HG03159 (cell line): ENCODE results near the gene SPTLC1.
"Not testable (repeated sequence)": the region's sequence is repeated elsewhere in the genome, so short reads cannot be mapped to it uniquely, and the experiment has no call there.

ENCODE experiments used
- ATAC-seq: cut with Tn5 transposase; IDR thresholded peaks from one replicate; pipeline ENCODE4 v1.9.1; 2021; ENCODE audit warnings: mild to moderate bottlenecking, moderate library complexity; ENCODE audit not compliant: unreplicated experiment

The SPTLC1 gene, protein sequence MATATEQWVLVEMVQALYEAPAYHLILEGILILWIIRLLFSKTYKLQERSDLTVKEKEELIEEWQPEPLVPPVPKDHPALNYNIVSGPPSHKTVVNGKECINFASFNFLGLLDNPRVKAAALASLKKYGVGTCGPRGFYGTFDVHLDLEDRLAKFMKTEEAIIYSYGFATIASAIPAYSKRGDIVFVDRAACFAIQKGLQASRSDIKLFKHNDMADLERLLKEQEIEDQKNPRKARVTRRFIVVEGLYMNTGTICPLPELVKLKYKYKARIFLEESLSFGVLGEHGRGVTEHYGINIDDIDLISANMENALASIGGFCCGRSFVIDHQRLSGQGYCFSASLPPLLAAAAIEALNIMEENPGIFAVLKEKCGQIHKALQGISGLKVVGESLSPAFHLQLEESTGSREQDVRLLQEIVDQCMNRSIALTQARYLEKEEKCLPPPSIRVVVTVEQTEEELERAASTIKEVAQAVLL

DNA sequence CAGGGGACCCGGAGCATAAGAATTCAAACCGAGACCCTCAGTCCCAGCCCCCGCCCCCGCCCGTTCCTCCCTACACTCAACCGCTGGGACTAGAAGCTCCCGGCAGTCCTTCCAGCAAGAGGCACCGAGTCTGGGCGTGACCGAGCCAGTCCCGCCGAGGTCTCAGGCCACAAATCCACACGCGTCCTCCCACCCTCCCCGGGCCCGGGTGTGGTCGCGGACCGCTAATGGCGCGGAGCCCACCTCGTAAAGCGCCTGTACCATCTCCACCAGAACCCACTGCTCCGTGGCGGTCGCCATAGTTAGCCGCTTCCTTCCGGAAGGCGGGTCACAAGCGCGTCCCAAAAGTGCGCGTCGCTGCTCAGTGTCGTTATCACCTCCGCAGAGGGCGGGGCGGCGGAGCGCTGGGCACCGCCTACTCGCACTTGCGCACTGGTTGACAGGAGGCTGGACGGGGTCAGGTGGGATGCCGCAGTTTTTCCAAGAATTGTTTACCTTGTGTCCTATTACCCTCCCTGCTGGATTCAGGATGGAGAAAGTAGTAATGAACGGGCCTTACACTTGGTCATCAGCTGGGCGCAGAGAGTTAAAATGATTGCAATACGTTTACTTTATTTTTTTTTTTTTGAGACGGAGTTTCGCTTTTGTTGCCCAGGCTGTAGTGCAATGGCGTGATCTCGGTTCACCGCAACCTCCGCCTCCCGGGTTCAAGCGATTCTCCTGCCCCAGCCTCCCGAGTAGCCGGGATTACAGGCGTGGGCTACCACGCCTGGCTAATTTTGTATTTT is at the start of gene SPTLC1:
SPTLC1 (minus strand) TSS at position 343 of the 788 bp plus-strand sequence; CDS start at position 300, 43 bp downstream.
- ATAC-seq, result peak; percentile 96

DNA sequence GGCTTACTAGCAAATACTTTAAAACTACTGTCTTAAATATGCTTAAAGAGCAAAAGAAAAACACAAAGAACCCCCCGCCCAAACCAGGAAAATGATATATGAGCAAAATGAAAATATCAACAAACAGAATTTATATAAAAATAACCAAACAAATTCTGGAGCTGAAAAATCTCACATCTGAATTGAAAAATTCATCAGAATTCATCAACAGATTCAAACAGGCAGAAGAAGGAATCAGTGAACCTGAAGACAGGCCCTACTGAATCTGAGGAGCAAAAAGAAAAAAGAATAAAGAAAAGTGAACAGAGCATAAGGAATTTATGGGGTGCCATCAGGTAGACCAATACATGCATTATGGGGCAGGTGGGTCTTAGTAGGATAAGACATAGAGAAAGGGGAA is 49.8 kb upstream of the SPTLC1 start:
- ATAC-seq, result no peak

DNA sequence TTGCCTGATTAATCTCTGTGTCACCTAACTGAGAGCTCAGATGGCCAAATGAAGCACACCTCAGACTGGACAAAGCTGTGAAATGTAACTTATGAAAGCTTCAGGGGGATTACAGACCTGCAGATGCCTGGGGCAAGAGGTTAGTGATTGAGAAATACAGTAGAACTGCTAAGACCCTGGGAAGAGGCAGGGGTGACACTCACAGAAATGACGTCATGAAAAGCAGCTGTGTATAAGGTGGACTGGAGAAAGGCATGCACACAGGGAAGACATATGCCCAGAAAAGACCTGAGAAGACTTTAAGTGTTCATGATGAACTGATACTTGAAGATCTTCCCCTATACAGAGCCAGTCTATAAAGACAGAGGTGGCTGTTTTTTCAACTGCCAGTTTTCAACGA is 49.3 kb upstream of the SPTLC1 start:
- no peak for ATAC-seq

DNA sequence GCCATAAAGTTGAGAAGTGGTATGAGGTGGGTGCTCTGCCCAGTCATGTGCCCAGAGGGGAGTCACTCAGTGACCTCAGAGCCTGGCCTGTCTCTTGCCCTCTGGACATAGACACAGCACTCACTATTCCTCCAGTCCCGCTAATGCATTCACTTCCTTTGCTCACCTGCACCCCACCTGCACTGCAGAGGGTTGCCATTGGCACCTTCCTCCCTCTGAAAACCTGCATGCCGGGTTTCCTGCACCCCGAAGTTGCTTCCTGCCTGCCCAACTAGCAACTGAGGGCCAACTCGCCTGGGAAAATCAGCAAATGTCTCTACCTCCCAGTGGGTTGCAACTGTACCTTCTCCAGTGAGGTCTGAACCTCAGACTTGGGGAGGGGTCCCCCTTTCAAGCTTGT is 48.1 kb upstream of the SPTLC1 start:
- no peak for ATAC-seq

DNA sequence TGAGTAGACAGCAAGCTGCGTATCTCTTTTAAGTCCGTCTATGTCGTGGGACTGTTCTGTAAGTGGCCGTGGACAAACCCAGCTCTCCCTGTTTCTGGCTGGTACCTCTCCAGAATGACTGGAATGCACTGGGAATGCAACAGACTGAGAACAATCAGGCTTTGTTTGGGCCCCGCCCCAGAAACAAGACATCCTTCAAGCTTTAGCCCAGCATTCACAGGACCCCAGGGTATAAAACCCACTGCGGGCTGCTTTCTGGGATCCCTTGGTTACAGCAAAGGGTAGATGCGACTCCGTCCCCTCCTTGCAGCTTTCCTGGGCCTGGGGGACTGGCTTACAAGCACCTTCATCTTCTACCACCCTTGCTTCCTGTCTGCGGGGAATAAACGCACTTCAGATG is 45.6 kb upstream of the SPTLC1 start:
- ATAC-seq, result no peak

DNA sequence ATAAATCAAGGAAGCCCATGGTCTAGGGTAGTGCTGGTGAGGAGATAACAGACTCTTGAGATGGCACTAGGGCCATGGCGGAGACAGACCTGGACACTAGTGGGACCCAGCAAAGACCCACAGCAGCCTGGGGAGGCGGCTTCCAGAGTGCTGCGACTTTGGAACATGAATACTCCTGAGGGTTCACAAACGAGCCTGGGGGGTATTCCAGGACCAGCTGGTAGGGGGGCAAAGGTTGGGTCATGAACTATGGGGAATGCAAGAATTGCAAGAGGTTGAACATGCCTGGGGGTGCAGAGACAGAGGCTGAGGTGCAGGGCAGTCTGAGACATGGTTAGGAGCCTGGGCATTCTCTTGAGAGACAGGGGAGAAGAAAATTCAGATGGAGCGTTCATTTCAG is 43.8 kb upstream of the SPTLC1 start:
- no peak for ATAC-seq

DNA sequence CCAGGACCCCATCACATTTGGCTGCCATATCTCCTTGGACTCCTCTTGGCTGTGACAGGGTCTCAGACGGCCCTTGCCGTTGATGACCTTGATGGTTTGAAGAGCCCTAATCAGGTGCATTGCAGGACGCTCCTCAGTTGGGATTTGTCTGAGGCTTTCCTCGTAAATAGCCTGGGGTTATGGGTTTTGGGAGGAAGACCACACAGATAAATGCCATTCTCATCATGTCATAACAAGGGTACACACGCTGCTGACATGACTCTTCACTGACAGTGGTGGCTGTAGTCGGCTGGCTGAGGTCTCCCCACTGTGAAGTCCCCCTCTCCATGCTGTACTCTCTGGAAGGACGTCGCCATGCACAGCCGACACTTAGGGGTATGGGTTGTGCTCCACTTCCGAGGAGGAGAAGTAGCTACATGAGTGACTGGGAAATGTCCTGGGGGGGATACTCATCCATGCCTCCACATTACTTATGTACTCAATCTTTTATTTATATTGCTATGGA is 42.9 kb upstream of the SPTLC1 start:
- ATAC-seq, result no peak

DNA sequence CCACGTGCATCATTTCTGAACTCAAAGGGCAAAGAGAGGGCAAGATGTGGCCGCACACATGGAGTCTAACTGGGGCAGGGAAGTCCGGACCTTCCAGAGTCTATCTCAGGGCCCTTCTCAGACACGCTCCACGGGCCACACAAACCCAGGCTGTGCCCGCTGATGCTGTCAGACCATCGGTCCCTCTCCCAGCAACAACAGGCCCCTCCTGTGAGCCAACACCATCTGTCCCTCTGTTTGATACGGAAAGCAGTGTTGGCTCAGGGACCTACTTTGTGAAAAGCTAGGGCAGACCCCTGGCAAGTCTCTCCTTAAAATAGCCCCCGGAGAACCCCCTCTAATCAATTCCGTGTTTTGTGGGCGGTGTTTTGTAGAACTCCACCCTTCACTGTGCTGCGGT is 40.5 kb upstream of the SPTLC1 start:
- not testable (repeated sequence) for ATAC-seq

DNA sequence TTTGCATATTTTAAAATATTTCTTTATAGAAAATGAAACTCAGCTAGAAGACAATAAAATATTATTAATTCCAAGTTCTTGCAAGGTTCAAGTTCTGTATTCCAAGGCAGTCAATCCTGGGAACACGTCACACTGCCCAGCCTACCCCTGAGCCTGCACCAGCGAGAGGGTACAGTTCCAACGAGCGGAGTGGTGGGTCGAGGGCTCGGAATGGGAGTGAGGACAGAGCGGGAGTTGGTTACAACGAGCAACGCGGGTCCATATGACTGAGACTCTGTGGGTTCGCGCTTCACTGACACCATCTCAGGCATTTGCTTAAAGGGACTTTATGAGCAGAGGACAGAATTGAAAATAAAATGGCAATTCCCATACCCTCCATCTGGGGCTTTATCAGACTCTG is 40.0 kb upstream of the SPTLC1 start:
- no peak for ATAC-seq

DNA sequence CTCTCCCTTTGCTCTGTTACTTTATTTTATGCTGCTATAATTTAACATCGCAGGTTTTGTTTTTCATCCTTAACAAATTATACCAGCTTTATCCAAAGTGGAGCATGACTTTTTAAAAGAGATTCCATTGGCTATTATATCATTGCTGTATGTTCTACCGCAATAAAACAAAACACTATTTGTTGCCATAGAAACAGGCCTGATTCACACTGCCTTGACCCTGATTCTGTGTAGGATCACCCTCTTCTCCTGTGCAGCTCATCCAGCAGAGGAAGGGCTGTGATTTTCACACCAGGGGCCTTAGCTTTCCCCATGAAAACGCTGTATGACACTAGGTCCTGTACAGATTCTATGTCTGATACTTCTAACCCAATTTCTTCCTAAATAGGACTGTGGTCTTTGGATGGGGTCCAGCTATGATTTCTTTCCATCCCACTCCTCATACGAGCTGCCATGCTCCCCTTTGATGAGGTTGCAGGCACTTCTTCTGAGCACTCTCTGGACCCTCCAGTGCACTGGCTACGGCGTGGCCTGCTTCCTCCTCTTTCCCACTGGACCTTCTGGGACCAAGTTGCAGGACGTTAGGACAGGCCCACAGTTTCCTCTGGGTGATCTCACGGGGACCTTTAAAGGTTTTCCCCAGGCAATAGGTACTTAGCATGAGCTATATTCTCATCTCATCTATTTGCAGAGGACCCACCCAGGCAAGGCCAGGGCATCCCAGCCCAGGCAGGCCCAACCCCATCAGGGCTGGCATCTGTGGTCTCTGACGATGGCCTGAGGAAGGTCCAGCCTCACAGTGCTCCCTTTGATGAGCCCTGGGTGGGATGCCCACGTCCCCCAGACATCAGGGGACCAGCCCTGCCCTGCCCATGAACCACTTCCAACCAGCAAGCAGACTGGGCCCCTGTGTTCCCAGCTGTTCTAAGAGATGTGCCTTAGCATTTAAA is 38.5 kb upstream of the SPTLC1 start:
- not testable (repeated sequence) for ATAC-seq

DNA sequence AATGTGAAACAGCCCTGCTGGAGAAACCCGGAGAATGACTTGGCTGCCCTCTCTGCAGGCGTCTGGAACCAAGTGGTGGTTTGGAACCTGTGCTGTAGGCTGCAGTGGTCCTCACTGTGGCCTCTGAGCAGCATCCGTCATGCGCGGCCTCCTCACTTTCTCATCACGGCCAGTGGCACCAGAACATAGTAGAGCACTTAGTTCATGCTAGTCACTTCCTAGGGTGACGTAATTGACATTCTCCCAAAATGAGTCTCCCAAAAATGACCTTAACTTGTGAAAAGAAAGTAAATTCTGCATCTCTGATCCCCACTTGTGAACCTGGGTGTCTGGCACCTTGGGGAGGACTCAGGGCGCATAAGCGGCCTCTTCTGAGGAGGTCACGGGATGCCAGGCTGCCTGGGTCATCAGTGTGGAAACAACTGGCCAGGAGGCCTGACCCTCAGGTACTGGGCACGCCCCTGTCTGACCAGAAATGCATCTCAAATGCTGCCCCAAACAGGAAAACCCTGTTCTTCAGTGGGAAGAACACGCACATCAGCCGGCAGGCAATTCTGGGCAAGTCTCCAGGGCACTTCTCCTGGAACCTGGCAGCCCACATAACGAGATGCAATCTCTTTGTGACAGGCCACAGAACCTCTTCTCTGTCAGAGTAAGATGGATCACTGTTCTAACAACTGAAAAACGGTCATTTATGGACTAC is 36.6 kb upstream of the SPTLC1 start:
- ATAC-seq, result no peak

DNA sequence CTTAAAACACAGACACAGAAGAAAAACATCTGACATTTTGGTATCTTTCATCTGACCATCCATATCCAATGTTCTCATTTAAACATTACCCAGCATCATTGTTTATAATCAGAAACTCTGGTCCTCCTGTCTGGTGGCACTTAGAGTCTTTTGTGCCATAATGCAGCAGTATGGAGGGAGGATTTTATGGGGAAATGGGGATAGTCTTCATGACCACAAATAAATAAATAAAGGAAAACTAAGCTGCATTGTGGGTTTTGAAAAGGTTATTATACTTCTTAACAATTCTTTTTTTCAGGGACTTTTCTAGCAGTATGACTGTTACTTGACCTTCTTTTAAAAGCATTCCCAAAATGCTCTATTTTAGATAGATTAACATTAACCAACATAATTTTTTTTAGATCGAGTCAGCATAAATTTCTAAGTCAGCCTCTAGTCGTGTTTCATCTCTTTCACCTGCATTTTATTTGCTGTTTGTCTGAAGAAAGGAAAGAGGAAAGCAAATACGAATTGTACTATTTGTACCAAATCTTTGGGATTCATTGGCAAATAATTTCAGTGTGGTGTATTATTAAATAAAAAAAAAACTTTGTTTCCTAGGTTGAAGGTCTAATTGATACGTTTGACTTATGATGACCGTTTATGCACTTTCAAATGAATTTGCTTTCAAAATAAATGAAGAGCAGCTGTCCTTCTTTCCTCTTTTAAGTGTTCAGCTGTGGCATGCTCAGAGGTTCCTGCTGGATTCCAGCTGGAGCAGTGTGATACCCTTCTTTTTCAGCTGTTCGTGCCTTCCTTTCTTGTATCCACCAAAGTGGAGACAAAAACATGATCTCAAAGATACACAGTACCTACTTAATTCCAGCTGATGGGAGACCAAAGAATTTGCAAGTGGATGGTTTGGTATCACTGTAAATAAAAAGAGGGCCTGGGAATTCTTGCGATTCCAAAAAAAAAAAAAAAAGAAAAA is 35.6 kb upstream of the SPTLC1 start:
- ATAC-seq, result not testable (repeated sequence)

DNA sequence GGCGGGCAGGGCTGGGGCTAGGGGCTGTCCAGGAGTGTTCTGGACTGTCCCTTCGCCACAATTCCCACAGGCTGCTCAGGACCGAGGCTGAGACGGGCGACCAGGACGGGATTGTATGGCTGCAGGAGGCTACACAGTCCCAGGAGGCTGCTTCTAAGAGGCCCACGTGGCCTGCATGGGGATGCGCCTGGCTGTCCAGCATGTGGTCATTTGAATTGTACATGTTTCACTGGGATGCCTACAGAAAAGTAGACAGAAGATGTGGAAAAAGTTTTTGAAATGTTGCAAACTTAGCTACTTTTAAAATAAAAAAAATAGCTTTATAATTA is 32.6 kb upstream of the SPTLC1 start:
- no peak for ATAC-seq

DNA sequence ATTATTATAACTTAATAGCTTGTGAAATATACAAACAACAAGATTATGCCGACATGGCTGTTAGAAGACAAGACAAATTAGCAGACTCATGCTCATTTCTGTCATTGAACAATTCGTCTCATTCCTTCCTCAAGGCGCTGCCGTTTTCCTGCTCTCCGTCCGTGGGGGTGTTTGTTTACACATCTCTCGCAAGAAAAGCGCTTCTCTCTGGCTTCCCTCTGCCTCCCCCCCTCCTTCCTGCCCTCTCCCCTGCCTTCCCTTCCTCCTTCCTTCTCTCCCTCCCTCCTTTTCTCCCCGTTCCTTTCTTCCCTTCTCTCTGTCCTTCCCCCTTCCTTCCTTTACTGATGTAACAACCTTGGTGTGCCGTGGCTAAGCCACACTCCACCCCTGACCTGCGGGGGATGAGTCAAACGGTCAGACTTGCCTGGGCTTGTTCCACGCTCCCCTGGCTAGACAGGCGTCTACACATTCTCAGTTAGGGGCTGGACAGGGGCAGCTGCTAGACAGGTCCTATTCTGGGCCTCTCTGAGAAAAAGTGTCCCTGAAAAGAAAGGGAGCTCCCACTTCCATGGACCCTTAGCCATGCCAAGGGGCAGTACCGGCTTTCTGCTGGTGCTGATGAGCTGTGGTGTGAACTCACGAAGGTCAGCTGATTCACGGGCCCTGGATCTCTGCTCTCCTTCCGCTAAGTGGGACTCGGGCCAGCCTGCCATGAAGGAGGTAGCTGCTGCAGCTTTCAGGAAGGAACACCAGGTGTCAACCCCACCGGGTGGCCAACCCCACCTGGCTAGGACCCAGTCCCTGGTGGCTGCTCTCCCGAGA is 32.0 kb upstream of the SPTLC1 start:
- no peak for ATAC-seq

DNA sequence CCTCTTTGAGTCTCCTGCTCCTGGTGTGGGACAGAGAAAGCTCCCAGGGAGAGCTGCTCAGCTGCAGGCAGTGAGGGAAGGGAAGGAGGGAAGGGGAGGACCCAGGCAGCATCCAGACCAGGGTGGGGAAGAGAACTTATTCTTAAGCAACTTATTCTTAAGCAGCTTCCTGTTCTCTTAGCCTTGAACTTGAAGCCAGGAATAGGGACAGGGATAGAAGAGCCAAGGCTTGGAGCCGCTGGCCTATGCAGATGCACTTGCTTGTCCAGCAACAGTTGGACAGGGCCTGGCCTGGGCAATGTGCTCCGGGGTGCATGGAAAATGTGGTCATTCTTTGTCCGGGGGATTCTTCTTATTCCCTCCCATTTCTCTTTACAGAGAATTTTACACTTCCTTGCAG is 31.4 kb upstream of the SPTLC1 start:
- no peak for ATAC-seq

DNA sequence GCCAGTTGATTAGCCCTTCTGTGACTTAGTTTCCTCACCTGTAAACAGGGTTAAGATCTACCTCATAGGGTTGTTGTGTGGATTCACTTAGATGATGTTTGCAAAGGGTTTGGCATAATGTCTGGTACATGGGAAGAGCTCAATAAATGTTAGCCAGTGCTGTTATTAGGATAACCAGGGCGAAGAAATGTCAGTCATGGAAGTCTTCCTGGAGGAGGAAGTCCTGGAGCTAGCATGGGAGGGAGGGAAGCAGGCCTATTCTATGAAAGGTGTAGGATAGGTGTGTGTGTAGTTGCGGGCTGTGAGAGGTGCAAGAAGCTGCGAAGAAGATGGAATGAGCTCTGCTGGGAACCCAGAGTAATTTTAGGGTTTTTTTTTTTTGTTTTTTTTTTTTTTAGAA is 30.6 kb upstream of the SPTLC1 start:
- not testable (repeated sequence) for ATAC-seq

DNA sequence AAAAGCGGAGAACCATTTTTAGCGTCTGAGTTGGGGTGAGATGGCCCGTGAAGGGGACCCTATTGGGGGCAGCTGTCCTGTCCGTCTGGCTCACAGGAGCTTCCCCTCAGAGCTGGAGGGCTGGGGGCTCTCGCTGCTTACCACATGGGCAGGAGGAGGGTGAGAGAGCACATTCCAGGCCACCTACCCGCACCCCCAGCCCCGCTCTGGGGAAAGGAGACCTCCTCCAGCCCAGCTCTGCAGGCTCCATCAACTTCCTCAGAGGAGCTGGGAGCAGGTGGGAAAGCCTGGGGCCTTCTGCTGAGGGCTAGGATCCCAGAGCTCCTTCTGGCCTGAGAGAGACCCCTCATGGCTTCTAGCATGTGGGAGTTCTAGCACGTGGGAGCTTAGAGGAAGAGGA is 27.1 kb upstream of the SPTLC1 start:
- no peak for ATAC-seq
